Epithelial cell of esophagus (primary cell): ENCODE data around the gene CCDC7.
"Not testable (repeated sequence)": the region's sequence is repeated elsewhere in the genome, so short reads cannot be mapped to it uniquely, and the experiment has no call there.

Source experiments
- DNase-seq: peaks from one replicate; pipeline ENCODE4 v3.0.0; 2010; ENCODE audit warnings: low read depth
- H3K4me3 ChIP-seq: 2 replicates; pipeline ENCODE4 v1.5.1; 2011; ENCODE audit warnings: mild to moderate bottlenecking, low read length, control low read depth
- CTCF ChIP-seq: IDR thresholded peaks from 2 replicates; pipeline ENCODE4 v1.5.1; 2011; ENCODE audit warnings: low read depth, mild to moderate bottlenecking, low read length, control low read depth, inconsistent platforms; ENCODE audit not compliant: insufficient read depth; ENCODE audit errors: missing control alignments

CCDC7 gene

GRCh38 chr10:32786968-32787367 is 341.0 kb downstream of the CCDC7 start:
- no peak for TF ChIP-seq CTCF
- no peak for DNase-seq
- H3K4me3 ChIP-seq = no peak overlapping the region

GRCh38 chr10:32787690-32788284 is 341.8 kb downstream of the CCDC7 start:
- no peak for TF ChIP-seq CTCF
- no peak overlapping the region for H3K4me3 ChIP-seq
- DNase-seq = no peak

- TF ChIP-seq CTCF = no peak
- H3K4me3 ChIP-seq = no peak overlapping the region
- no peak for DNase-seq
Measured at GRCh38 chr10:32788359-32788758, 342.4 kb downstream of the CCDC7 start.

- no peak for TF ChIP-seq CTCF
- no peak overlapping the region for H3K4me3 ChIP-seq
- peak; percentile 4 for DNase-seq
Measured at GRCh38 chr10:32790483-32790882, 344.5 kb downstream of the CCDC7 start.

GRCh38 chr10:32793033-32793432 is 347.1 kb downstream of the CCDC7 start:
- no peak for TF ChIP-seq CTCF
- H3K4me3 ChIP-seq = no peak overlapping the region
- DNase-seq = peak; percentile 6

- DNase-seq = peak; percentile 44
- TF ChIP-seq CTCF = peak; percentile 70
- H3K4me3 ChIP-seq = no peak overlapping the region
Measured at GRCh38 chr10:32795598-32796183, 349.8 kb downstream of the CCDC7 start.

GRCh38 chr10:32797393-32797792 is 351.5 kb downstream of the CCDC7 start:
- H3K4me3 ChIP-seq, DNase-seq: not testable (repeated sequence)
